Common myeloid progenitor, CD34-positive (primary cell): Measurements from ENCODE around the gene FLG.
"Not testable (repeated sequence)": the region's sequence is repeated elsewhere in the genome, so short reads cannot be mapped to it uniquely, and the experiment has no call there.

Experiments used
- CTCF ChIA-PET: fragments of 350-600 bp; sonication (Branson Sonifier 250); formaldehyde crosslinking; loops from one replicate; lab custom pipeline; 2021; ENCODE audit warnings: antibody characterized with exemption; lab: Charles Lee
- POLR2A ChIA-PET: fragments of 350-600 bp; sonication (Branson Sonifier 250); formaldehyde crosslinking; loops from one replicate; lab custom pipeline; 2021; ENCODE audit warnings: antibody characterized with exemption; lab: Charles Lee
- DNase-seq, 3 donors: peaks; one replicate each; pipeline versions ENCODE4 v3.0.0 to v3.0.0-alpha.2; 2013
- H3K27ac ChIP-seq, 2 experiments: 1 replicate in 1 of 2; 2 replicates in 1 of 2; pipeline ENCODE4 v1.7.0; 2013; ENCODE audit warnings: inconsistent platforms in 2 of 2, low read length in 2 of 2, mild to moderate bottlenecking in 2 of 2, low read depth in 1 of 2, moderate library complexity in 1 of 2; ENCODE audit not compliant: severe bottlenecking in 2 of 2, insufficient read depth in 1 of 2, poor library complexity in 1 of 2
- H3K27me3 ChIP-seq, 5 experiments: replicated peaks in 2 of 5; 1 replicate in 3 of 5; 2 replicates in 2 of 5; pipeline versions ENCODE4 v1.6.1 to v1.7.0; 2013; ENCODE audit warnings: low read length in 4 of 5, mild to moderate bottlenecking in 2 of 5, moderate library complexity in 2 of 5, inconsistent platforms in 1 of 5; ENCODE audit not compliant: insufficient read depth in 5 of 5, control insufficient read depth in 4 of 5
- H3K36me3 ChIP-seq, 4 experiments: 1 replicate in 2 of 4; 2 replicates in 2 of 4; pipeline versions ENCODE4 v1.6.1 to v1.7.0; 2013; ENCODE audit warnings: low read length in 3 of 4, control low read depth in 1 of 4, mild to moderate bottlenecking in 1 of 4; ENCODE audit not compliant: control insufficient read depth in 4 of 4, insufficient read depth in 4 of 4
- H3K4me1 ChIP-seq, 4 experiments: 1 replicate in 3 of 4; 2 replicates in 1 of 4; pipeline versions ENCODE4 v1.6.1 to v1.7.1; 2013; ENCODE audit warnings: low read length in 3 of 4, mild to moderate bottlenecking in 3 of 4, control low read depth in 1 of 4, inconsistent platforms in 1 of 4, moderate library complexity in 1 of 4; ENCODE audit not compliant: control insufficient read depth in 4 of 4, insufficient read depth in 4 of 4; ENCODE audit errors: control extremely low read depth in 1 of 4
- H3K4me3 ChIP-seq, 7 experiments: 1 replicate in 4 of 7; 2 replicates in 3 of 7; pipeline versions ENCODE4 v1.5.1 to v1.7.0; 2013; ENCODE audit warnings: mild to moderate bottlenecking in 7 of 7, low read length in 6 of 7, moderate library complexity in 6 of 7, inconsistent platforms in 2 of 7, low read depth in 2 of 7, control low read depth in 1 of 7; ENCODE audit not compliant: insufficient read depth in 4 of 7, control insufficient read depth in 1 of 7; ENCODE audit errors: extremely low read depth in 1 of 7
- H3K9me3 ChIP-seq, 5 experiments: 1 replicate in 4 of 5; 2 replicates in 1 of 5; pipeline versions ENCODE4 v1.6.1 to v1.7.1; 2013; ENCODE audit warnings: low read length in 4 of 5, mild to moderate bottlenecking in 2 of 5, inconsistent platforms in 1 of 5, low read depth in 1 of 5, moderate library complexity in 1 of 5; ENCODE audit not compliant: control insufficient read depth in 4 of 5, insufficient read depth in 2 of 5; ENCODE audit errors: control extremely low read depth in 1 of 5
- WGBS: methylation state at CpG from one replicate; pipeline ENCODE4 v1.1.5; 2013; ENCODE audit not compliant: insufficient coverage; 5-methylcytosine and 5-hydroxymethylcytosine counted together

FLG gene

DNA sequence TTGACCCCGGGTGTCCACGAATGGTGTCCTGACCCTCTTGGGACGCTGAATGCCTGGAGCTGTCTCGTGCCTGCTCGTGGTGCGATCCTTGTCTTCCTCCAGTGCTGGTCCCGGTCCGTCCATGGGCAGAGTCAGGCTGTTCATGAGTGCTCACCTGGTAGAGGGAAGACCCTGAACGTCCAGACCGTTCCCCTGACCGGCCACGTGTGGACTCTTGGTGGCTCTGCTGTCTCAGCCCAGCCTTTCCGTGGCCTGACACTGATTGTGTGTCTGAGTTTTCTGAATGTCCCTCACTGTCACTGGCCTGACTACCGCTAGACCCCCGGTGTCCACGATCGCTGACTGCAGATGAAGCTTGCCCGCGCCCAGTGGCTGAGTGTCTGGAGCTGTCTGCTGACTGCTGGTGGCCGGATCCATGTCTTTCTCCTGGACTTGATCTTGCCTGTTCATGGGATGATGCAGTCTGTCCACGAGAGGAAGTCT is 11.7 kb downstream of the FLG start:
- 96% methylated on average over 20 of the region's 21 CpGs for WGBS
- no peak overlapping the region for H3K4me3 ChIP-seq

DNA sequence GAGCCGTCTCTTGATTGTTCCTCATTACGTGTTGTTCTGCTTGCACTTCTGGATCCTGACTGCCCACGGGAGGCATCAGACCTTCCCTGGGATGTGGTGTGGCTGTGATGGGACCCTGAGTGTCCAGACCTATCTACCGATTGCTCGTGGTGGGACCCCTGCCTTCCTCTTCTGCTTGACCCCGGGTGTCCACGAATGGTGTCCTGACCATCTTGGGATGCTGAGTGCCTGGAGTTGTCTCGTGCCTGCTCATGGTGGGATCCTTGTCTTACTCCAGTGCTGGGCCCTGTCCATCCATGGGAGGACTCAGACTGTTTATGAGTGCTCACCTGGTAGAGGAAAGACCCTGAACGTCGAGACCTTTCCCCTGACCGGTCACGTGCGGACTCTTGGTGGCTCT is 12.9 kb downstream of the FLG start:
- H3K36me3 ChIP-seq, H3K27ac ChIP-seq, H3K4me1 ChIP-seq, H3K27me3 ChIP-seq, H3K4me3 ChIP-seq, POLR2A ChIA-PET, CTCF ChIA-PET, DNase-seq: not testable (repeated sequence)
- WGBS = 93% methylated on average over 13 of the region's 13 CpGs
- peaks cover 0 to 13% (median 4%) of the 10 kb centered on the region in 5 experiments for H3K9me3 ChIP-seq

More for the DNA sequence above, 11.7 kb downstream of the FLG start:
- no peaks in the 10 kb centered on the region for H3K27me3 ChIP-seq
- ChIA-PET CTCF (no interaction called here), POLR2A (no interaction called here)
- no peaks in the 10 kb centered on the region for H3K36me3 ChIP-seq
- no peaks in the 10 kb centered on the region for H3K4me1 ChIP-seq
- peaks cover 0 to 10% (median 4%) of the 10 kb centered on the region in 5 experiments for H3K9me3 ChIP-seq
- no peak for DNase-seq
- no peak overlapping the region for H3K27ac ChIP-seq

DNA sequence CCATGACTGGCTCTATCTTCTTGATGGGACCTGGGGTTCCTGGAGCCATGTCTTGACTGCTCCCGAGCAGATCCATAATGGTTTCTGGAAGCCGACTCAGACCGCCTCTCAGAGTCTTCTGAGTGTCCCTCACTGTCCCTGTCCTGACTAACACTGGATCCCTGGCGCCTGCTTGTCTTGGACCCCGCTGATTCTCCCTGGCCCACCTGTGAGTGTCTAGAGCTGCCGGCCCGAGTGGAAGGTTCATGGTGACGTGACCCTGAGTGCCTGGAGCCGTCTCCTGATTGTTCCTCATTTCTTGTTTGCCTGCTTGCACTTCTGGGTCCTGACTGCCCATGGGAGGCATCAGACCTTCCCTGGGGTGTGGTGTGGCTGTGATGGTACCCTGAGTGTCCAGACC is 15.1 kb downstream of the FLG start:
- WGBS = 98% methylated on average over 8 of the region's 9 CpGs
- Histone ChIP-seq H3K4me1 (no peaks in the 10 kb centered on the region), H3K27me3 (no peaks in the 10 kb centered on the region), H3K9me3 (peaks cover 0 to 13% (median 4%) of the 10 kb centered on the region in 5 experiments), H3K27ac (no peak overlapping the region), H3K4me3 (no peak overlapping the region), H3K36me3 (no peaks in the 10 kb centered on the region)
- no peak for DNase-seq
- ChIA-PET POLR2A (no interaction called here), CTCF (no interaction called here)

DNA sequence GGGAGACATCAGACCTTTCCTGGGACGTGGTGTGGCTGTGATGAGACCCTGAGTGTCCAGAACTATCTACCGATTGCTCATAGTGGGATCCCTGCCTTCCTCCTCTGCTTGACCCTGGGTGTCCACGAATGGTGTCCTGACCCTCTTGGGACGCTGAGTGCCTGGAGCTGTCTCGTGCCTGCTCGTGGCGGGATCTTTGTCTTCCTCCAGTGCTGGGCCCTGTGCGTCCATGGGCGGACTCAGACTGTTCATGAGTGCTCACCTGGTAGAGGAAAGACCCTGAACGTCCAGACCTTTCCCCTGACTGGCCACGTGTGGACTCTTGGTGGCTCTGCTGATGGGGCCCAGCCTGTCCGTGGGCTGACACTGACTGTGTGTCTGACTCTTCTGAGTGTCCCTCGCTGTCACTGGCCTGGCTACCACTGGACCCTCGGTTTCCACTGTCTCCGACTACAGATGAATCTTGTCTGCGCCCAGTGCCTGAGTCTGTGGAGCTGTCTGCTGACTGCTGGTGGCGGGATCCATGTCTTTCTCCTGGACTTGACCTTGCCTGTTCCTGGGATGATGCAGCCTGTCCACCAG is 15.6 kb downstream of the FLG start:
- H3K4me1 ChIP-seq, H3K4me3 ChIP-seq, H3K36me3 ChIP-seq, CTCF ChIA-PET, H3K27ac ChIP-seq, H3K27me3 ChIP-seq, DNase-seq, POLR2A ChIA-PET: not testable (repeated sequence)
- WGBS = 96% methylated on average over 16 of the region's 17 CpGs
- peaks cover 0 to 13% (median 4%) of the 10 kb centered on the region in 5 experiments for H3K9me3 ChIP-seq

DNA sequence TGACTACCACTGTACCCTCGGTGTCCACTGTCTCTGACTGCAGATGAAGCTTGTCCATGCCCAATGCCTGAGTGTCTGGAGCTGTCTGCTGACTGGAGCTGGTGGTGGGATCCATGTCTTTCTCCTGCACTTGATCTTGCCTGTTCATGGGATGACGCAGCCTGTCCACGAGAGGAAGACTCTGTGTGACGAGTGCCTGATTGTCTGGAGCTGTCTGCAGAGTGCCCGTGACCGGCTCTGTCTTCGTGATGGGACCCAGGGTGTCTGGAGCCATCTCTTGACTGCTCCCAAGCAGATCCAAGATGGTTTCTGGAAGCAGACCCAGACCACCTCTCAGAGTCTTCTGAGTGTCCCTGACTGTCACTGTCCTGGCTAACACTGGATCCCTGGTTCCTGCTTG is 16.3 kb downstream of the FLG start:
- H3K36me3 ChIP-seq, POLR2A ChIA-PET, H3K27me3 ChIP-seq, CTCF ChIA-PET, DNase-seq, H3K27ac ChIP-seq, H3K4me1 ChIP-seq, H3K4me3 ChIP-seq: not testable (repeated sequence)
- peaks cover 0 to 13% (median 4%) of the 10 kb centered on the region in 5 experiments for H3K9me3 ChIP-seq
- WGBS = 95% methylated on average over 7 of the region's 7 CpGs

DNA sequence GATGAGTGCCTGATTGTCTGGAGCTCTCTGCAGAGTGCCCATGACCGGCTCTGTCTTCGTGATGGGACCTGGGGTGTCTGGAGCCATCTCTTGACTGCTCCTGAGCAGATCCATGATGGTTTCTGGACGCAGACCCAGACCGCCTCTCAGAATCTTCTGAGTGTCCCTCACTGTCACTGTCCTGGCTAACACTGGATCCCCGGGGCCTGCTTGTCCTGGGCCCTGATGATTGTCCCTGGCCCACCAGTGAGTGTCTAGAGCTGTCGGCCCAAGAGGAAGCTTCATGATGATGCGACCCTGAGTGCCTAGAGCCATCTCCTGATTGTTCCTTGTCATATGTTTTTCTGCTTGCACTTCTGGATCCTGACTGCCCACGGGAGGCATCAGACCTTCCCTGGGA is 17.1 kb downstream of the FLG start:
- H3K27me3 ChIP-seq, H3K36me3 ChIP-seq, H3K4me1 ChIP-seq, H3K27ac ChIP-seq, H3K4me3 ChIP-seq, DNase-seq, CTCF ChIA-PET, POLR2A ChIA-PET: not testable (repeated sequence)
- WGBS = 97% methylated on average over 6 of the region's 8 CpGs
- H3K9me3 ChIP-seq = peaks cover 0 to 13% (median 3%) of the 10 kb centered on the region in 5 experiments

DNA sequence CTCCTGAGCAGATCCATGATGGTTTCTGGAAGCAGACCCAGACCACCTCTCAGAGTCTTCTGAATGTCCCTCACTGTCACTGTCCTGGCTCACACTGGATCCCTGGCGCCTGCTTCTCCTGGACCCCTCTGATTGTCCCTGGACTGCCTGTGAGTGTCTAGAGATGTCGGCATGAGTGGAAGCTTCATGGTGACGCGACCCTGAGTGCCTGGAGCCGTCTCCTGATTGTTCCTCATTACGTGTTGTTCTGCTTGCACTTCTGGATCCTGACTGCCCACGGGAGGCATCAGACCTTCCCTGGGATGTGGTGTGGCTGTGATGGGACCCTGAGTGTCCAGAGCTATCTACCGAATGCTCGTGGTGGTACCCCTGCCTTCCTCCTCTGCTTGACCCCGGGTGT is 18.9 kb downstream of the FLG start:
- H3K27me3 ChIP-seq, H3K27ac ChIP-seq, POLR2A ChIA-PET, DNase-seq, H3K4me1 ChIP-seq, H3K4me3 ChIP-seq, H3K36me3 ChIP-seq, CTCF ChIA-PET, H3K9me3 ChIP-seq: not testable (repeated sequence)
- 100% methylated on average over 2 of the region's 10 CpGs for WGBS
